Kidney (tissue), 14 donors: ENCODE data around the gene PTH1R. TPM values are rescaled to one million over a fixed set of nuclear protein-coding genes. Genes with fewer than 3 reads are reported as not detected.
A peak's percentile ranks its signal among the peaks of the same experiment; 100 is the strongest.

Experiments
- DNase-seq, 5 donors: peaks; one replicate each; pipeline ENCODE4 v3.0.0-alpha.2; 2013 to 2020
- FAIRE-seq: peaks from 2 replicates; lab custom pipeline; 2012; peaks lifted over from hg19 to GRCh38; lab: Jason Lieb, UNC
- H3K27ac ChIP-seq, 2 donors: one replicate each; pipeline ENCODE4 v1.7.0; 2013; ENCODE audit warnings: low read depth in 2 of 2, low read length in 2 of 2, inconsistent platforms in 1 of 2
- H3K27me3 ChIP-seq: one replicate; pipeline ENCODE4 v1.7.1; 2013; ENCODE audit warnings: low read length, inconsistent platforms; ENCODE audit not compliant: control insufficient read depth, insufficient read depth
- H3K36me3 ChIP-seq, 3 donors: one replicate each; pipeline versions ENCODE4 v1.7.0 to v1.7.1; 2013; ENCODE audit warnings: low read length in 3 of 3, control low read depth in 1 of 3, inconsistent platforms in 1 of 3; ENCODE audit not compliant: insufficient read depth in 3 of 3, control insufficient read depth in 2 of 3
- H3K4me1 ChIP-seq, 3 donors: one replicate each; pipeline versions ENCODE4 v1.7.0 to v1.7.1; 2013; ENCODE audit warnings: low read length in 3 of 3, inconsistent platforms in 1 of 3, low read depth in 1 of 3; ENCODE audit not compliant: control insufficient read depth in 2 of 3, insufficient read depth in 2 of 3
- H3K4me3 ChIP-seq, 3 donors: one replicate each; pipeline versions ENCODE4 v1.7.0 to v1.8.1; 2013; ENCODE audit warnings: low read length in 3 of 3, control low read depth in 1 of 3, inconsistent platforms in 1 of 3
- H3K9ac ChIP-seq, 3 donors: one replicate each; pipeline versions ENCODE4 v1.7.0 to v1.7.1; 2013; ENCODE audit warnings: low read length in 3 of 3, control low read depth in 1 of 3, inconsistent platforms in 1 of 3
- H3K9me3 ChIP-seq, 3 donors: one replicate each; pipeline versions ENCODE4 v1.7.0 to v1.7.1; 2013; ENCODE audit warnings: low read length in 3 of 3, control low read depth in 1 of 3, inconsistent platforms in 1 of 3; ENCODE audit not compliant: control insufficient read depth in 2 of 3, insufficient read depth in 1 of 3
- CTCF ChIP-seq: IDR thresholded peaks from 3 replicates; pipeline ENCODE4 v1.5.1; 2012; ENCODE audit warnings: mild to moderate bottlenecking, moderate library complexity, borderline replicate concordance; ENCODE audit not compliant: insufficient read depth; ENCODE audit errors: extremely low read depth
- intact Hi-C: fragments of 100-400 bp; cut with DNase I; formaldehyde crosslinking; loops from one replicate; pipeline ENCODE4 v1.11.1; 2022
- polyA plus RNA-seq: library from polyadenylated mRNA; stranded (reverse); fragments of 350-450 nt; fragmentation: Illumina TruSeq; extraction: RNeasy Lipid Tissue Mini Kit (QIAGEN cat#74804); gene quantifications from one replicate; pipeline ENCODE4 v1.2.3, GENCODE V29; 2014; ENCODE audit warnings: low read depth, low replicate concordance; ENCODE audit not compliant: insufficient read depth
- total RNA-seq: library from RNA; stranded (reverse); fragmentation: NEBNext Ultra II Directional; extraction: Animal tissue kit (Norgen Biotek cat#: 25700); gene quantifications from one replicate; pipeline ENCODE4 v1.2.1, GENCODE V29; 2021
- donor health status: control.
- donor health status: control.
- donor health status: control.
- donor health status: control.
- donor health status: control.
- donor health status: DM: yes; HTN: yes; CAD: no.
- donor health status: Normal renal cell carcinoma (clear cell type).

The PTH1R gene
- total and polyA plus RNA-seq, 2 donors from 2014 or later, result 286 to 1,885 TPM

- no peak for FAIRE-seq
- Histone ChIP-seq H3K36me3 (peaks cover 0 to 34% (median 6%) of the 10 kb centered on the region in 3 donors), H3K9me3 (no peaks in the 10 kb centered on the region), H3K27me3 (no peaks in the 10 kb centered on the region), H3K9ac (no peak overlapping the region), H3K4me3 (no peak overlapping the region), H3K4me1 (peaks cover 0 to 10% (median 5%) of the 10 kb centered on the region in 3 donors), H3K27ac (peak overlapping the region in 1 of 2 donors; percentile 11)
- no peak for TF ChIP-seq CTCF
- intact Hi-C loops, result no loop called here
- peak in 1 of 5 donors; percentile 72 for DNase-seq
Observed at GRCh38 chr3:46899151-46900006, 21.9 kb downstream of the PTH1R start.

GRCh38 chr3:46900007-46900292 is 22.4 kb downstream of the PTH1R start:
- Histone ChIP-seq H3K36me3 (peaks cover 0 to 31% (median 6%) of the 10 kb centered on the region in 3 donors), H3K4me1 (peaks cover 0 to 10% (median 5%) of the 10 kb centered on the region in 3 donors), H3K27me3 (no peaks in the 10 kb centered on the region), H3K9me3 (no peaks in the 10 kb centered on the region), H3K9ac (no peak overlapping the region), H3K4me3 (no peak overlapping the region), H3K27ac (no peak overlapping the region)
- TF ChIP-seq CTCF, result no peak
- no peak for FAIRE-seq
- DNase-seq, result peak in 1 of 5 donors; percentile 77
- intact Hi-C loops, result no loop called here

- H3K4me3 ChIP-seq, result no peak overlapping the region
- DNase-seq, result no peak
- no peak overlapping the region for H3K9ac ChIP-seq
- no peak for TF ChIP-seq CTCF
- H3K9me3 ChIP-seq, result no peaks in the 10 kb centered on the region
- no peak for FAIRE-seq
- H3K36me3 ChIP-seq, result peaks cover 0 to 31% (median 4%) of the 10 kb centered on the region in 3 donors
- H3K27me3 ChIP-seq, result no peaks in the 10 kb centered on the region
- peaks cover 0 to 8% (median 5%) of the 10 kb centered on the region in 3 donors for H3K4me1 ChIP-seq
- H3K27ac ChIP-seq, result no peak overlapping the region
- intact Hi-C loops, result no loop called here
Observed at GRCh38 chr3:46900356-46900755, 22.8 kb downstream of the PTH1R start.
